Stimulated activated naive CD4-positive, alpha-beta T cell treated with Interleukin-2 at 50 U/mL for 16 hours (primary cell): ENCODE results near the gene CASP10.

Experiments used
- DNase-seq: peaks from one replicate; lab custom pipeline; 2025; lab: John Stamatoyannopoulos, UW

CASP10 gene

DNA sequence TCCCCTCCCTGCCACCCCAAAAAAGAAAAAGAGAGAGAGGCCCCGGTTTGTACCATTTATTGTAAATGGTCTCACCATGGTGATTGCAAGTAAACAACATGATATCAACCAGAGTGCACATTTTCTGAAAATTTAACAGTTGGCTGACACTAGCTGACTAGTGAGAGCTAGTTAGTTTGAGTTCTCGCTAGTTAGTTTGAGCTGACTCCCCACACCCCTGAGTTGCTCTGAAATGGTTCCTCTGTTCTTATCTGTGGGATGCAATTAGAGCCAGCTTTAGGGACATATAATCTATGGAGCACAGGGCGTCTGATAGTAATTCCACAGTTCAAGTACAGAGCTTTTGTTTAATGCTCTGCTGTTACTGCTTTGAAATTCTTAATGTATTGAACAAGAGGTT lies 13.1 kb downstream of the CASP10 start:
- DNase-seq, result no peak

GRCh38 chr2:201196803-201197202 lies 13.9 kb downstream of the CASP10 start:
- no peak for DNase-seq

- DNase-seq, result no peak
Measured at GRCh38 chr2:201197781-201198180, 14.8 kb downstream of the CASP10 start.

DNA sequence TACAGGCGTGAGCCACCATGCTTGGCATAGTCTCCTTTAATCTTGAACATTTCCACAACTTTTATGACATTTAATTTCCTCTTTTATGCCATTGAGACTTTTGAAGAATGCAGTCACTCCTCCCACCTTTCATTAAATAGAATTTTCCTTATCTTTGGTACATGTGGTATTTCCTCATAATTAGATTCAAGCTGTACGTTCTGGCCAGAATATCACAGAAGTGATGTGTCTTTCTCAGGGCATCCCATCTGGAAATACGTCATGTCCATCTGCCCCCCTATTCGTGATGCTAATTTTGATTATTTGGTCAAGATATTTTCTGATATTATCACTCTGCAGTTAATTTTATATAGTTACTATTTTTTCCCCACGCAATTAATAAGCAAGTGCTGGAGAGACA lies 16.9 kb downstream of the CASP10 start:
- DNase-seq, result no peak

DNA sequence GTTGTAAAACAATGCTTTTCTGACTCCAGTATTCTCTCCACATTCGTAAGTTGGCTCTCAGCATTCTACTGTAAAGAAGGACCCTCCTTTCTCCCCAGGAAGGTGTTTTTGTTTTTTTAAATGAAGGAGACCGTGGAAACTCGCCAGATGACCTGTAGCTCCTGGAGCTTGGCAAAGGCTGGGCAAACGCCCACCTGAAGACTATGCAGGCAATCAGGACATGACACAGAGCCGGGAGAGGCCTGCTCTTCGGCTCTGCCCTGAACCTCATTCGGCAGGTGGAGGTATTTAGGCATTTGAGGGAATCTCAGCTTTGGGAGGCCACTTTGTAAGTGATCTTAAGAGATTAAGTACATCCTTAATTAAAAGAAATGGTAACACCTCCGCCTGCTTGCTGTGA lies 17.4 kb downstream of the CASP10 start:
- no peak for DNase-seq

DNA sequence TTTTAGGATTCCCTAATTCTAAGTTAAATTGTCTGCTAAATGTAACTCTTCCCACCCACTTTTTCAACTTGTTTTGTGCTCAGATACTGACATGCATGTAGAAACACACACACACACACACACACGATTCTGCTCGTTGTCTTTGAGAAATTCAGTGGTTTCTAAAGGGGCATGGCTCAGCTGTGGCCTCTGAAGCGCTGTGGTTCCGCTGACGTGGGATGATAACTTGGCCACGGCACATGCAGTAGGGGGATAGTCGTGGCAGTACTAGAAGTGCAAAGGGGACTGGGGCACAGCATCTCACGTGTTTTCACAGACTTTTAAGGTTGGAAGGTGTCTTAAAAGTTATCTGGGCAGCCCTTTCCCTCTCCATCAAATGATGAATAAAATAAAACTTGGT lies 18.4 kb downstream of the CASP10 start:
- DNase-seq, result no peak

DNA sequence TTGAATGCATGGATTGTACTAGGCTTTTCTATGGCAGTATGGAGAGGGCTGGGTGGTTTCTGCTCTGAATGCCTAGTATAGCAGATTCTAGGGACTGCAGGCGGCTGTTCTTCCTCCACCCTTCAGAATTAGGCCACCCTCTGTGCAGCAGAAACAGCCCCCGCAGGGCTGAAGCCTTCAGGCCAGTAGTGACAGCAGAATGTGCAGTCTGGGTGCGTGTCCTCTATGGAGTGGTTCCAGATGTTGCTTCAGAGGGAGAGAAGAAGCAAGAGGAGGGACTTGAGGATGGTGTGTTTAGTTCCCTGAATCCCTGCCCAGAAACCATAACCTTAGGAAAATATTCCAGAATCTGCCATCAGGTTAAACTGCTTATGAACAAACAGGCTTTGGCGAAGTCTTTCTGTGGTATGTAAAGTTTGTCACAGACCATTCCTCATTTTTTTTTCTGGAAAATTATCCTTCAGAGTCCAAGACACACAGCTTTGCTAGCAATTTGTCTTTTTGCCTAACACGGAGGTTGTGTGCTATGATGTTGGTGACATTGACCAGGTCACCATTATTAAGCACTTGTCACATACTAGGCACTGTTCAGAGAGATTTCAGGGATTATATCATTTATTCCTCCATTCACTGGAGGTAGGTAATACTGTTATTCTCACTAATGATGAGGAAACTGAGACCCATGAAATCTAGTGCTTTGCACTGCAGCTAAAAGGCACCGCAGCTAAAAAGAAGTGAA lies 21.1 kb downstream of the CASP10 start:
- no peak for DNase-seq

GRCh38 chr2:201204655-201205514 lies 21.9 kb downstream of the CASP10 start:
- DNase-seq, result no peak

- no peak for DNase-seq
Measured at GRCh38 chr2:201205515-201205849, 22.5 kb downstream of the CASP10 start.

DNA sequence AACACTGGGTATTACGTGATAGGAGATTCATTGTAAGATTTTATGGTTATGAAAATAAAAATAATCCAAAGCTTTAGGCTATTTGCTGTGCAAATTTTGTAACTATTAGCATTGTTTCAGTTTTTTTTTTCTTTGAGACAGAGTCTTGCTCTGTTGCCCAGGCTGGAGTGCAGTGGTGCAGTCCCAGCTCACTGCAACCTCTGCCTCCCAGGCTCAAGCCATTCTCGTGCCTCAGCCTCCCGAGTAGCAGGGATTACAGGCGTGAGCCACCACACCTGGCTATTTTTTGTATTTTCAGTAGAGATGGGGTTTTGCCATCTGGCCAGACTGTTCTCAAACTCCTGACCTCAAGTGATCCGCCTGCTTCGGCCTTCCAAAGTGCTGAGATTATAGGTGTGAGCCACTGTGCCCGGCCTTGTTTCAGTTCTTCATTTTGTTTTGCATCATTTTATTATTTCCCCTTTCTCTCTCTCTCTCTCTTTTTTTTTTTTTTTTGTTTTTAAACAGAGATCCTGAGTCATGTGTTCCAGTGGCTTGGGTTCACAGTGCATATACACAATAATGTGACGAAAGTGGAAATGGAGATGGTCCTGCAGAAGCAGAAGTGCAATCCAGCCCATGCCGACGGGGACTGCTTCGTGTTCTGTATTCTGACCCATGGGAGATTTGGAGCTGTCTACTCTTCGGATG lies 25.8 kb downstream of the CASP10 start:
- no peak for DNase-seq

DNA sequence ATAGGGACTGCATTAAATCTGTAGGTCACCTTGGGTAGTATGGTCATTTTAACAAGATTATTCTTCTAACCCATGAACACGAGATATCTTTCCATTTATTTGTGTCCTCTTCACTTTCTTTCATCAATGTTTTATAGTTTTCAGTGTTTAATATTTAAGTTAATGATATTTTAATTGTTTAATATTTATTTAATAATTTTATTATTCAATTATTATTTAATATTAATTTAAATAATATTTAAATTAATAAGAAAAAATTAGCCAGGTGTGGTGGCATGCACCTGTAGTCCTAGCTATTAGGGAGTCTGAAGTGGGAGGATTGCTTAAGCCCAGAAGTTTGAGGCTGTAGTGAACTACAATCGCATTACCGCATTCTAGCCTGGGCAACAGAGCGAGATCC lies 33.0 kb downstream of the CASP10 start:
- DNase-seq, result no peak

GRCh38 chr2:201216918-201217317 lies 34.0 kb downstream of the CASP10 start:
- no peak for DNase-seq

DNA sequence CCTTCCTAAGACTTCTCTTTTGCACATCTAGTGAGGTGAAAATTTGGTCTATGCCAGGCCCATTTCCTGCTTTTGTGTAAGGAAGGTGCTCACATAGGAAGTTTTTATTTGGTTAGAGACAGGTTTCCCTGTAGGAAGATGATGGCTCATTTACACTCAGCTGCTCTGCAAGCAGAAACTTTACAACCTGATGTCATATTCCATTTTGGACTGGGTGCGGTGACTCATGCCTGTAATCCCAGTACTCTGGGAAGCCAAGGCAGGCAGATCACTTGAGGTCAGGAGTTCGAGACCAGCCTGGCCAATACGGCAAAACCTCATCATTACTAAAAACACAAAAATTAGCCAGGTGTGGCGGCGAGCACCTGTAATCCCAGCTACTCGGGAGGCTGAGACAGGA lies 35.8 kb downstream of the CASP10 start:
- DNase-seq, result no peak

GRCh38 chr2:201219328-201220096 lies 36.6 kb downstream of the CASP10 start:
- no peak for DNase-seq

GRCh38 chr2:201220102-201220570 lies 37.2 kb downstream of the CASP10 start:
- DNase-seq, result no peak

DNA sequence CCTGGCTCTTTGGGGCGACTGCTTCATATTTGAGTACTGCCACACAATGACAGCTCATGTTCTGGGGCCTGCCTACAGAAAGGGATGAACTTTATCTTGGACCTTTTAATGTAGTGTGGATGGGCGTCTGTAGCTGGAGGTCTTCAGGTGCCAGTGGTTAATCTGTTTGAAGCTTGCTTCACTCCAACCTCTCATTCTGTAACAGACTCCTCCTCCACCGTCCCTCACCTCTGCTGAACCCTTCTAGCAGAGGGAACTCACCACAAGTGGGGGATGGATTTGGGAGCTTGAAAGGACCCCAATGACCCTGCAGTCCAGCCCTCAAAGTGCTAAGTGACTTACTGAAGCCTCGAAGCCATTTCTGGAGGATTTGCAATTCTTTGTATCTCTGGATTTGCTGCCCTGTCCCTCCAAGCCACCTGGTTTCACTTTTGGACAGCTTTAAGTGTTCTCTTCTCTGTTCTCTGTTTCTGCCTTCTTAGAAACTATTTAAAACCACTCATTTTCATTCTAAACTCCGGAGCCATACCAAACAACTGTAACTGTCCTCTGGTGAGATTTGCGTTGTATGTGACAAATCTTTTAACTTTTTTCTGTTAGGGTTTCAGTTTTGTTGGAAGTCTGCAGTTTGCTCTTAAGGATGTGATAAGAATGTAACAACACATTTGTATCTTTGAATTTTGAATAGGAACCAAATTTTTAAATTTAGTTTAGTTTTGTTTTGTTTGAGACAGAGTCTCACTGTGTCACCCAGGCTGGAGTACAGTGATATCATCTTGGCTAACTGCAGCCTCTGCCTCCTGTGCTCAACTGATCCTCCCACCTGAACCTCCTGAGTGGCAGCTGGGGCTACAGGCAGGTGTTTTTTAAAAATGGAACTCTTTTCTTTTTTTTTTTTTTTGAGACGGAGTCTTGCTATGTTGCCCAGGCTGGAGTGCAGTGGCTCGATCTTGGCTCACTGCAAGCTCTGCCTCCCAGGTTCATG lies 40.4 kb downstream of the CASP10 start:
- DNase-seq, result no peak

DNA sequence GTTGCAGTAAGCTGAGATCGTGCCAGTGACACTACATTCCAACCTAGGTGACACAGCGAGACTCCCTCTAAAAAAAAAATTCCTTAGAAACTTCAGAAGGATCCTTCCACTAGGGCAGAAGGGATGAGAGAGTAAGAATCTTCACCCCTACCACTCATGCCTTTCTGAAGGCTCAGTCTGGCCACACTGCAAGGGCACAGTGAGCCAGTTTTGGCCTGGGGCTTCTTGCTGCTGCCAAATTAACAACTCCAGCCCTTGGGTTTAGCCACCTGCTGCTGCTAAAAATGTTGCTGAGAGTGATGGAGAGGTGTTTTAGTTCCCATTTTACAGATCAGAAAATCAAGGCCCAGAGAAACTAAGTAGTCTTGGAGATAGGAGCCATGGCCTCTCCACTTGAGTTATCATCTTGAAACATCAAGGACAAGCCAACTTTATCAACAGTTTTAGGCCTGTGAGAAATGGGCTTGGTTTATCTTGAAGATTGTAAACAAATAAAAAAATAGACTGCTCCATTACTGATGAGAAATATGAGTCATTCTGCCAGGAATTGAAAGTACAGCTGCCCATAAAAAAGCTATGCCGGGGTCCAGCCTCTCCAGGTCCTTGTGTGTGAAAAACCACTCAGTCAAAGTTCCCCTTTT lies 45.5 kb downstream of the CASP10 start:
- no peak for DNase-seq

GRCh38 chr2:201228912-201229290 lies 46.0 kb downstream of the CASP10 start:
- DNase-seq, result no peak

- peak; percentile 89 for DNase-seq
Measured at GRCh38 chr2:201231781-201232466, 49.0 kb downstream of the CASP10 start.

GRCh38 chr2:201232467-201232815 lies 49.5 kb downstream of the CASP10 start:
- DNase-seq, result no peak
